Fibroblast of lung (primary cell): ENCODE measurements around the gene SMARCAL1.

Experiments
- EZH2 ChIP-seq: IDR thresholded peaks from 2 replicates; pipeline ENCODE4 v1.5.1; 2012; ENCODE audit warnings: low read length, control low read depth, mild to moderate bottlenecking; ENCODE audit errors: missing control alignments
- TF ChIP-seq, protein P1 (sequence below), 2 donors: IDR thresholded peaks in 1 of 2; conservative IDR thresholded peaks in 1 of 2; 1 replicate in 1 of 2; 2 replicates in 1 of 2; pipeline ENCODE4 v1.5.1; 2011 to 2012; ENCODE audit warnings: low read length in 2 of 2, control low read depth in 1 of 2, inconsistent platforms in 1 of 2, low read depth in 1 of 2, mild to moderate bottlenecking in 1 of 2

DNA sequence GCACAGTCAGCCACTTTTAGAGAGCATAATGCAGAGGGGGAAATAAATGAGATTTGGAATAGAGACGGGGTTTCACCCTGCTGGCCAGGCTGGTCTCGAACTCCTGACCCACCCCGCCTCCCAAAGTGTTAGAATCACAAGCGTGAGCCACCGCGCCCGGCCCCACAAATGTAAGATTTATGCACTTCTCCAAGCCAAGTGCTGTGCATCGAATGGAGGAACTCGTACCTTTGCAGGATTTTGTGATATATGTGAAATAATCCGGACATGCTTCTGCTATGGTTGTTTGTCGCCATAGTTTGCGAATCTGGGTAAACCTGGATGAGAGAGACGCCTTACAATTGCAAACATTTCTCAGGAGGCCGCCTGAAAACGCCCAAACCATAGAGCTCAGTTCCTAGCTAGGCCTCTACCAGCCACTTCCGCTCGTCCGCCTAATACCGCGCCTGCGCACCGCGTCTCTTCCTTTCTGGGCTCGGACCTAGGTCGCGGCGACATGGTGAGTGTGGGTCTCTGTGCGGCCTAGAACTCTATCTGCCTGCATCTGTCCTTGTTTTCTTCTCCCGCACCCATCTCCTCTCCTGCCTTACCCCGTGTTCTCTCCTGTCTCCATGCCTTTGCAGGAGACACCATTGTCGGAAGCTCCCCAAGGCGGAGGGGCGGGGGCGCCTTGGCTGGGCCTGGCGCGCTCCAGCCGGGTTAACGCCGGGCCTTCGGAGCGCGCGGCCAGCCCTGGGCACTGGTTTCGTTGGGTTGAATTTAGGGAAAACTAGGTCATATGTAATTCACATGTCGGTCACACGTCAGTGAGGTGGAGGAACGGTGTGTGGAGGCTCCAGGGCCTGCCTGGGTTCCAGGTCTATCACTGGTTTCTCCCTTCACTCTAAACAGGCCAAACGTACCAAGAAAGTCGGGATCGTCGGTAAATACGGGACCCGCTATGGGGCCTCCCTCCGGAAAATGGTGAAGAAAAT lies 86.4 kb downstream of the SMARCAL1 start, which contains the start of gene RPL37A:
- TF ChIP-seq, protein P1, sequence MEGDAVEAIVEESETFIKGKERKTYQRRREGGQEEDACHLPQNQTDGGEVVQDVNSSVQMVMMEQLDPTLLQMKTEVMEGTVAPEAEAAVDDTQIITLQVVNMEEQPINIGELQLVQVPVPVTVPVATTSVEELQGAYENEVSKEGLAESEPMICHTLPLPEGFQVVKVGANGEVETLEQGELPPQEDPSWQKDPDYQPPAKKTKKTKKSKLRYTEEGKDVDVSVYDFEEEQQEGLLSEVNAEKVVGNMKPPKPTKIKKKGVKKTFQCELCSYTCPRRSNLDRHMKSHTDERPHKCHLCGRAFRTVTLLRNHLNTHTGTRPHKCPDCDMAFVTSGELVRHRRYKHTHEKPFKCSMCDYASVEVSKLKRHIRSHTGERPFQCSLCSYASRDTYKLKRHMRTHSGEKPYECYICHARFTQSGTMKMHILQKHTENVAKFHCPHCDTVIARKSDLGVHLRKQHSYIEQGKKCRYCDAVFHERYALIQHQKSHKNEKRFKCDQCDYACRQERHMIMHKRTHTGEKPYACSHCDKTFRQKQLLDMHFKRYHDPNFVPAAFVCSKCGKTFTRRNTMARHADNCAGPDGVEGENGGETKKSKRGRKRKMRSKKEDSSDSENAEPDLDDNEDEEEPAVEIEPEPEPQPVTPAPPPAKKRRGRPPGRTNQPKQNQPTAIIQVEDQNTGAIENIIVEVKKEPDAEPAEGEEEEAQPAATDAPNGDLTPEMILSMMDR (conservative IDR thresholded peaks at IDR 0.05 in 1 of 2, IDR thresholded peaks at IDR 0.05 in 1 of 2; ENCODE audit: low read depth in 1 of 2, low read length in 2 of 2): no peak
- TF ChIP-seq EZH2: no peak
